HepG2 (cell line): ENCODE results near the gene CUTC. TPM values are rescaled to one million over a fixed set of nuclear protein-coding genes. Genes with fewer than 3 reads are reported as not detected.

Experiments used
- DR1 ChIP-seq: sonication (generic); formaldehyde crosslinking; IDR thresholded peaks from 2 replicates; pipeline ENCODE4 v1.8.0; 2021; ENCODE audit warnings: mild to moderate bottlenecking, missing genetic modification reagents, inconsistent platforms
- HOMEZ ChIP-seq: IDR thresholded peaks from 2 replicates; pipeline ENCODE4 v1.6.1; 2016; ENCODE audit warnings: low read depth
- IKZF1 ChIP-seq: fragments of 450-650 bp; IDR thresholded peaks from 2 replicates; pipeline ENCODE4 v1.7.1; 2016
- MTA1 ChIP-seq: sonication (generic); formaldehyde crosslinking; IDR thresholded peaks from 2 replicates; pipeline ENCODE4 v1.4.0; 2020; ENCODE audit warnings: missing genetic modification reagents, mild to moderate bottlenecking, borderline replicate concordance
- MTF1 ChIP-seq: sonication (generic); formaldehyde crosslinking; IDR thresholded peaks from 2 replicates; pipeline ENCODE4 v1.5.0; 2020; ENCODE audit warnings: missing genetic modification reagents
- PHF5A ChIP-seq: IDR thresholded peaks from one replicate; pipeline ENCODE4 v1.6.1; 2018; ENCODE audit warnings: low read depth, missing genetic modification reagents; ENCODE audit not compliant: unreplicated experiment
- PITX1 ChIP-seq: sonication (generic); formaldehyde crosslinking; IDR thresholded peaks from 2 replicates; pipeline ENCODE4 v1.5.1; 2020; ENCODE audit warnings: mild to moderate bottlenecking, missing genetic modification reagents
- RCOR2 ChIP-seq: IDR thresholded peaks from 2 replicates; pipeline ENCODE4 v1.6.1; 2016; ENCODE audit warnings: missing biosample characterization, missing genetic modification reagents
- TEAD2 ChIP-seq: sonication (generic); formaldehyde crosslinking; IDR thresholded peaks from 2 replicates; pipeline ENCODE4 v1.9.0; 2021; ENCODE audit warnings: missing genetic modification reagents
- ZBTB20 ChIP-seq: sonication (generic); formaldehyde crosslinking; IDR thresholded peaks from 2 replicates; pipeline ENCODE4 v1.8.1; 2023; ENCODE audit warnings: missing genetic modification reagents, low read depth, mild to moderate bottlenecking, borderline replicate concordance
- ZNF124 ChIP-seq: sonication (generic); formaldehyde crosslinking; IDR thresholded peaks from 2 replicates; pipeline ENCODE4 v1.4.0; 2020; ENCODE audit warnings: missing genetic modification reagents
- ZNF18 ChIP-seq: sonication (generic); formaldehyde crosslinking; IDR thresholded peaks from 2 replicates; pipeline ENCODE4 v1.8.0; 2022; ENCODE audit warnings: mild to moderate bottlenecking, missing genetic modification reagents; ENCODE audit not compliant: insufficient replicate concordance
- ZNF703 ChIP-seq: sonication (generic); formaldehyde crosslinking; IDR thresholded peaks from 2 replicates; pipeline ENCODE4 v1.5.1; 2020; ENCODE audit warnings: missing genetic modification reagents, mild to moderate bottlenecking, moderate library complexity, borderline replicate concordance
- ZNF772 ChIP-seq: sonication (generic); formaldehyde crosslinking; IDR thresholded peaks from 2 replicates; pipeline ENCODE4 v1.5.0; 2020; ENCODE audit warnings: mild to moderate bottlenecking, missing genetic modification reagents
- ZSCAN30 ChIP-seq: sonication (generic); formaldehyde crosslinking; IDR thresholded peaks from 2 replicates; pipeline ENCODE4 v1.5.0; 2020; ENCODE audit warnings: mild to moderate bottlenecking, missing genetic modification reagents
- polyA plus RNA-seq, 8 experiments: library from polyadenylated mRNA; depleted of rRNA in 3 of 8; stranded (reverse) in 7 of 8; unstranded in 1 of 8; fragments of >200 nt; fragmentation: Illumina TruSeq in 4 of 8; extraction: Trizol in 4 of 8; gene quantifications; 2 replicates each; pipeline versions ENCODE4 v1.2.1 to v1.2.3, GENCODE V29; 2011 to 2016; ENCODE audit warnings: low read depth in 4 of 8, missing spikeins in 1 of 8, mixed read lengths in 1 of 8; ENCODE audit not compliant: insufficient read depth in 1 of 8
- total RNA-seq, 5 experiments: library from RNA; depleted of rRNA; stranded (reverse); fragments of >200 nt; fragmentation: Illumina TruSeq; extraction: Trizol; gene quantifications; 2 replicates each; pipeline ENCODE4 v1.2.3, GENCODE V29; 2016; ENCODE audit warnings: low read depth in 1 of 5
- TF ChIP-seq, protein P1 (sequence below): sonication (generic); formaldehyde crosslinking; IDR thresholded peaks from 2 replicates; pipeline ENCODE4 v1.4.0; 2020; ENCODE audit warnings: mild to moderate bottlenecking, missing genetic modification reagents
- TF ChIP-seq, protein P2 (sequence below): sonication (generic); formaldehyde crosslinking; IDR thresholded peaks from 2 replicates; pipeline ENCODE4 v1.4.0; 2020; ENCODE audit warnings: mild to moderate bottlenecking, missing genetic modification reagents

The CUTC gene
- total and polyA plus RNA-seq, 2 of the 13 experiments (the other 11 are each of a cell fraction or from before 2014, with no cell fraction given) = 22.3 to 25.8 TPM

DNA sequence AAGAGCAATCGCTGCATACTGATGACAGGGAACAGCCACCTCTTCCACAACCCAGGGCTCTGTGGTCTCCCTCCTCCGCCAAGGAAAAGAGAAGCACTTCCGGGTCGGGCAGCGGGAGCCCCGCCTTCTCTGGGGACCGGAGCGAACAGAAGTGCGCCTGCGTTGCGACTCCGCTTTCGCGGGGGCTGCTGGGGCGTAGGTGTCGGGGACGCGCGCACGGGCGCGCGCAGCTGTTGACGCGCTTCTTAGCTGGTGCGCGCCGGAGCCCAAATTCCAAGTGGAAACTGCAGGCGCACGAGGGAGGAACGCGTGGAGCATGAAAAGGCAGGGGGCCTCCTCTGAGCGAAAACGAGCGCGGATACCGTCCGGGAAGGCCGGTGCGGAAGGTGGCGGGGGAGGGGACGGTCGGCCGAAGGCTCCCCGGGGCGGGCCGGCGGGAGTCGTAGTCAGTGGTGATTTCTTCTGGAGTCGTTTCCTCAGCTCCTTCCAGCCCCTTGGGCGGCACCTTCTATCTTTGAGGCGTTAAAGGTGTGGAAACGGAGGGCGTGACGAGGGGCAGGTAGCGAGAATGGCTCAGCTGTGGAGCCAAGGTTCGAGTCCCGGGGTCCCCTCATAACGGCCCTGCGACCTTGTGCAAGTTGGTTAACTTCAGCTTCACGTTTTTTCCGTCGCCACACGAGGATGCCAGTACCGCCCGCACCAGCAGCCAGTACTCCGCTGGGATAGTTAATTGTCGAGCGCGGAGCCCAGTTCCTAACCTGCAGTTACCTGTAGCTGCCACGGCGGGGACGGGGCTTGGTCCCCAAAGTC, at the start of gene CUTC, which contains the start of gene COX15 (continued):
- no peak for TF ChIP-seq ZNF18 (CRISPR knock-in tag)
- TF ChIP-seq ZNF703 (CRISPR knock-in tag) = no peak
- TF ChIP-seq ZBTB20 = no peak; the same call in 1 of the 2 replicates
- TF ChIP-seq DR1 = peak; percentile 75
- TF ChIP-seq ZNF124 = peak; percentile 55; the same call in 1 of the 2 replicates
- no peak for TF ChIP-seq MTF1 (CRISPR knock-in tag)
- no peak; the same call in 1 of the 2 replicates for TF ChIP-seq TEAD2 (CRISPR knock-in tag)
- TF ChIP-seq PITX1 (CRISPR knock-in tag) = no peak
- TF ChIP-seq, protein P1, sequence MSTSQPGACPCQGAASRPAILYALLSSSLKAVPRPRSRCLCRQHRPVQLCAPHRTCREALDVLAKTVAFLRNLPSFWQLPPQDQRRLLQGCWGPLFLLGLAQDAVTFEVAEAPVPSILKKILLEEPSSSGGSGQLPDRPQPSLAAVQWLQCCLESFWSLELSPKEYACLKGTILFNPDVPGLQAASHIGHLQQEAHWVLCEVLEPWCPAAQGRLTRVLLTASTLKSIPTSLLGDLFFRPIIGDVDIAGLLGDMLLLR (CRISPR knock-in tag) = 0 out of 2 replicates have a peak, but pooled peaks have one; percentile 32
- TF ChIP-seq RCOR2 (CRISPR knock-in tag) = no peak
- TF ChIP-seq MTA1 (CRISPR knock-in tag) = peak; percentile 7; the same call in 1 of the 2 replicates
- TF ChIP-seq ZNF772 = peak; percentile 57
- no peak for TF ChIP-seq IKZF1
- peak; percentile 10 for TF ChIP-seq PHF5A
- TF ChIP-seq ZSCAN30 (CRISPR knock-in tag) = no peak
- TF ChIP-seq HOMEZ (CRISPR knock-in tag) = no peak
- TF ChIP-seq, protein P2, sequence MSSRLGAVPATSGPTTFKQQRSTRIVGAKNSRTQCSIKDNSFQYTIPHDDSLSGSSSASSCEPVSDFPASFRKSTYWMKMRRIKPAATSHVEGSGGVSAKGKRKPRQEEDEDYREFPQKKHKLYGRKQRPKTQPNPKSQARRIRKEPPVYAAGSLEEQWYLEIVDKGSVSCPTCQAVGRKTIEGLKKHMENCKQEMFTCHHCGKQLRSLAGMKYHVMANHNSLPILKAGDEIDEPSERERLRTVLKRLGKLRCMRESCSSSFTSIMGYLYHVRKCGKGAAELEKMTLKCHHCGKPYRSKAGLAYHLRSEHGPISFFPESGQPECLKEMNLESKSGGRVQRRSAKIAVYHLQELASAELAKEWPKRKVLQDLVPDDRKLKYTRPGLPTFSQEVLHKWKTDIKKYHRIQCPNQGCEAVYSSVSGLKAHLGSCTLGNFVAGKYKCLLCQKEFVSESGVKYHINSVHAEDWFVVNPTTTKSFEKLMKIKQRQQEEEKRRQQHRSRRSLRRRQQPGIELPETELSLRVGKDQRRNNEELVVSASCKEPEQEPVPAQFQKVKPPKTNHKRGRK (CRISPR knock-in tag) = no peak
